ENCODE results near the gene LPAR1. TPM values are rescaled to one million over a fixed set of nuclear protein-coding genes. Genes with fewer than 3 reads are reported as not detected.
A peak's percentile ranks its signal among the peaks of the same experiment; 100 is the strongest.

Gene LPAR1
- total and polyA plus RNA-seq, 11 donors = 3.7 to 19.3 (median 6.9) TPM

DNA sequence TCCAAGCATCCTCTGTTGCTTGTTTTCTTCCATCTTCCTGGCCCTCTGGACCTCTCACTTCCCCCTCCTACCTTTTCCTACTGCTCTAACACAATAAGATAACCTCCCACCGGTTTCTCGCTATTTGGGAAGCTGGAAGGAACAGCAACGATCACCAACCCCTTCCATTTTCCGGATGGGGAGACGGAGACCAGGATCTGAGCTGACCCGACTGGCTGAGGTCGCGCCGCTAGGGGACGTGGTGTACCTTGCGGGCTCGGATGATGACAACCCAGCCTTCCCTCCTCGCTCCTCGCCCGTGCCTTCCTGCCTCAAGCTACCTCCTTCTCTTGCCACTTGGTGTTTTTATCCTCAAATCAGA, 1.9 kb downstream of the LPAR1 start:
- ATAC-seq (peak; percentile 51 to 66 (median 62)), DNase-seq (peak; percentile 34 to 78 (median 59))
- Histone ChIP-seq H3K4me3 (peak overlapping the region; percentile 7 to 73 (median 60)), H3K36me3 (no peaks in the 10 kb centered on the region), H3K27ac (peak overlapping the region in 11 of 12 donors; percentile 14 to 82 (median 79)), H3K4me1 (peaks cover 0 to 31% (median 2%) of the 10 kb centered on the region in 12 donors), H3K27me3 (peaks cover 4 to 68% (median 34%) of the 10 kb centered on the region in 9 donors), H3K9me3 (no peaks in the 10 kb centered on the region)
- WGBS, 4 donors = 8 to 13% (median 9%) methylated on average over 15 of the region's 15 CpGs
- intact Hi-C loops (cut with DNase I) = loop anchor here in 2 of 10 donors (5.0 to 10.0 kb wide), 2 partner anchors 122 to 261 kb away; no protein-coding TSS in a partner anchor
- TF ChIP-seq, protein P1, sequence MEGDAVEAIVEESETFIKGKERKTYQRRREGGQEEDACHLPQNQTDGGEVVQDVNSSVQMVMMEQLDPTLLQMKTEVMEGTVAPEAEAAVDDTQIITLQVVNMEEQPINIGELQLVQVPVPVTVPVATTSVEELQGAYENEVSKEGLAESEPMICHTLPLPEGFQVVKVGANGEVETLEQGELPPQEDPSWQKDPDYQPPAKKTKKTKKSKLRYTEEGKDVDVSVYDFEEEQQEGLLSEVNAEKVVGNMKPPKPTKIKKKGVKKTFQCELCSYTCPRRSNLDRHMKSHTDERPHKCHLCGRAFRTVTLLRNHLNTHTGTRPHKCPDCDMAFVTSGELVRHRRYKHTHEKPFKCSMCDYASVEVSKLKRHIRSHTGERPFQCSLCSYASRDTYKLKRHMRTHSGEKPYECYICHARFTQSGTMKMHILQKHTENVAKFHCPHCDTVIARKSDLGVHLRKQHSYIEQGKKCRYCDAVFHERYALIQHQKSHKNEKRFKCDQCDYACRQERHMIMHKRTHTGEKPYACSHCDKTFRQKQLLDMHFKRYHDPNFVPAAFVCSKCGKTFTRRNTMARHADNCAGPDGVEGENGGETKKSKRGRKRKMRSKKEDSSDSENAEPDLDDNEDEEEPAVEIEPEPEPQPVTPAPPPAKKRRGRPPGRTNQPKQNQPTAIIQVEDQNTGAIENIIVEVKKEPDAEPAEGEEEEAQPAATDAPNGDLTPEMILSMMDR (IDR thresholded peaks at IDR 0.05) = peak in 11 of 12 donors; percentile 6 to 49 (median 31)
- no peak for TF ChIP-seq POLR2A (IDR thresholded peaks at IDR 0.05)

DNA sequence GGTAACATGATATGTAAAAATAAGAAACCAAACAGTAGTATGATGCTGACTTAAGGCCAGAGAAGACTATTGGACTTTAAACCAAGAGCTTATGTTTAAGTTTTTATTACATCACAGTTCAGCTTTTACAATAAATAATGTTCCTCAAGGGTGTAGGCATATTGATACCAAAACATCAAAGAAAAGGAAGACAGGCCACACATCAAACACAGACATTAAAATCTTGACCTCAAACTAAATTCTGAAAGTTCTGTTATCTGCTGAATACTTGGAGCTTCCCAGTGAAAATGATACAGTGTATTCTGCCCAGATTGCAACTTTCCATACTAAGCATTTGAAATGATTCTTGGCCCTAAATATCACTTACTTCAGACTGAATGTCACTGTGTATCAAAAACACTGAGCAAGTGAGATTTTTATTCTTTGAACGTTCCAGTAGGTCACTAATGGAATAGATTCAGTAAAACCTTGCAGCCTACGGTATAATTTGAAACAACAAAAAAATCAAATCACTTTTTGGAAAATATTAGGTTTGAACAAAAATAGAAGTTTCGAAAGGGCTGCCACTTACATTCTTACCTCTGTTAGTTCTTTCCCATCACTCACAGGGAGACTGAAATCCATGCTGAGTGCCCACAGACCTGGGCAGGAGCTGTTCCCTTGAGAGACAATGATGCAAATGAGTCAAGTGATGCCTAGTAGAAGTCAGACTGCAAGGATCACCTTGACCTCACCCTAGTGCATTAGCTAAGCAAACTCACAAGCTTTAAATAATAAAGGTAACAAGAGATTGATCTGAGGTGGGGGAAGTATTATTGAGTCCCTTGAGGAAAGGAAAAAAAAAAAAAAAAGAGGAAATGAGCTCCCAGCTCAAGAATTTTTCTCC, 2.5 kb downstream of the LPAR1 start:
- H3K36me3 ChIP-seq = no peaks in the 10 kb centered on the region
- H3K4me3 ChIP-seq = peak overlapping the region in 11 of 12 donors; percentile 1 to 73 (median 63)
- no peak for ATAC-seq
- DNase-seq = no peak
- no peaks in the 10 kb centered on the region for H3K9me3 ChIP-seq
- H3K4me1 ChIP-seq = peaks cover 0 to 31% (median 2%) of the 10 kb centered on the region in 12 donors
- intact Hi-C loops (cut with DNase I) = loop anchor here in 2 of 10 donors (5.0 to 10.0 kb wide), 2 partner anchors 121 to 262 kb away; no protein-coding TSS in a partner anchor
- 62 to 75% (median 74%) methylated on average over 3 of the region's 3 CpGs for WGBS, 4 donors
- H3K27me3 ChIP-seq = peaks cover 4 to 68% (median 34%) of the 10 kb centered on the region in 9 donors
- H3K27ac ChIP-seq = peak overlapping the region in 10 of 12 donors; percentile 19 to 82 (median 78)
- TF ChIP-seq, protein P1 (IDR thresholded peaks at IDR 0.05) = no peak
- no peak for TF ChIP-seq POLR2A (IDR thresholded peaks at IDR 0.05)

DNA sequence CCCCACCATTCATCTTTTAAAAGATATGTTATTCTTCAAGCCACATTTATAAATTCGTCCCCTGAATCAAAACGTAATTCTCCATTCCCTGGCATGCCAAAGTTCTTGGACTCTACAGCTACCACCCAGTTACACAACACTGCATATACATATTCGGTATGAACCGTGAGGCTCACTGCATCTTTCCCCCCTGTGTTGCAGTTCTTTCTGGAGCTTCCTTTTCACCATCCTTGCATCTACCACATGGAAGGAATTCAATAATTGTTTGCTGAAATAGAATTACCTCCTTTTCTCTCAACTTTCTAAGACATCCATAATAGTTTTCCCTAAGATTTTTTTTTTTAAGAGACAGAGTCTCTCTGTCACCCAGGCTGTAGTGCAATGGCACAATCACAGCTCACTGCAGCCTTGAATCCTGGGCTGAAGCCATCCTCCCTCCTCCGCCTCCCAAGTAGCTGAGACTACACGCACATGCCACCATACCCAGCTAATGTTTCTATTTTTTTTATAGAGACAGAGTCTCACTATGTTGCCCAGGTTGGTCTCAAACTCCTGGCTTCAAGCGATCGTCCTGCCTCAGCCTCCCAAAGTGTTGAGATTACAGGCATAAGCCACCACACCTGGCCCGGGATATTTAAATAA, 3.3 kb downstream of the LPAR1 start:
- DNase-seq (no peak), ATAC-seq (no peak)
- H3K36me3 ChIP-seq = no peaks in the 10 kb centered on the region
- H3K27ac ChIP-seq = peak overlapping the region in 3 of 12 donors; percentile 30 to 81 (median 79)
- H3K4me3 ChIP-seq = no peak overlapping the region
- intact Hi-C loops (cut with DNase I) = loop anchor here in 2 of 10 donors (5.0 to 10.0 kb wide), 2 partner anchors 120 to 262 kb away; no protein-coding TSS in a partner anchor
- no peak for TF ChIP-seq POLR2A (IDR thresholded peaks at IDR 0.05)
- TF ChIP-seq, protein P1 (IDR thresholded peaks at IDR 0.05) = no peak
- H3K27me3 ChIP-seq = peaks cover 4 to 68% (median 34%) of the 10 kb centered on the region in 9 donors
- 73 to 79% (median 78%) methylated on average over 9 of the region's 9 CpGs for WGBS, 4 donors
- H3K4me1 ChIP-seq = peaks cover 0 to 31% (median 2%) of the 10 kb centered on the region in 12 donors
- H3K9me3 ChIP-seq = no peaks in the 10 kb centered on the region

Data from heart left ventricle (tissue), 16 donors.